ENCODE data around the gene RPL4.
"Not testable (repeated sequence)": the region's sequence is repeated elsewhere in the genome, so short reads cannot be mapped to it uniquely, and the experiment has no call there.

RPL4 gene

GRCh38 chr15:66503041-66503648, 1.5 kb downstream of the RPL4 start:
- Mint-ChIP-seq H3K4me1 (peaks cover 50% of the 10 kb centered on the region), H3K36me3 (ENCODE audit: insufficient read depth) (peaks cover 67% of the 10 kb centered on the region), H3K4me3 (peak overlapping the region; percentile 88), H3K27ac (ENCODE audit: low read depth) (peak overlapping the region; percentile 96)
- H3K9me3 Mint-ChIP-seq; H3K27me3 Mint-ChIP-seq; DNase-seq (ENCODE audit: low spot score in 2 of 2); ATAC-seq (replicated peaks; ENCODE audit: extremely low read depth, poor library complexity, severe bottlenecking): not testable (repeated sequence)

GRCh38 chr15:66502491-66502890, 2.2 kb downstream of the RPL4 start:
- Mint-ChIP-seq H3K36me3 (ENCODE audit: insufficient read depth) (peaks cover 73% of the 10 kb centered on the region), H3K9me3 (no peaks in the 10 kb centered on the region), H3K4me3 (peak overlapping the region; percentile 88), H3K27ac (ENCODE audit: low read depth) (peak overlapping the region; percentile 96), H3K27me3 (no peaks in the 10 kb centered on the region), H3K4me1 (peaks cover 56% of the 10 kb centered on the region)
- DNase-seq (ENCODE audit: low spot score in 2 of 2), result no peak
- no peak for ATAC-seq (replicated peaks; ENCODE audit: extremely low read depth, poor library complexity, severe bottlenecking)

- not testable (repeated sequence) for H3K9me3 Mint-ChIP-seq; DNase-seq (ENCODE audit: low spot score in 2 of 2); ATAC-seq (replicated peaks; ENCODE audit: extremely low read depth, poor library complexity, severe bottlenecking); H3K27me3 Mint-ChIP-seq
- Mint-ChIP-seq H3K36me3 (ENCODE audit: insufficient read depth) (peaks cover 75% of the 10 kb centered on the region), H3K4me1 (peaks cover 57% of the 10 kb centered on the region), H3K4me3 (peak overlapping the region; percentile 5), H3K27ac (ENCODE audit: low read depth) (peak overlapping the region; percentile 61)
These were observed 4.3 kb downstream of the RPL4 start for GRCh38 chr15:66500346-66500745.

GRCh38 chr15:66498501-66499386, 5.9 kb downstream of the RPL4 start:
- no peak overlapping the region for H3K4me3 Mint-ChIP-seq
- H3K36me3 Mint-ChIP-seq (ENCODE audit: insufficient read depth), result peaks cover 76% of the 10 kb centered on the region
- H3K27me3 Mint-ChIP-seq, result no peaks in the 10 kb centered on the region
- peak overlapping the region; percentile 95 for H3K27ac Mint-ChIP-seq (ENCODE audit: low read depth)
- DNase-seq (ENCODE audit: low spot score in 2 of 2) (no peak), ATAC-seq (replicated peaks; ENCODE audit: extremely low read depth, poor library complexity, severe bottlenecking) (peak; percentile 7)
- H3K4me1 Mint-ChIP-seq, result peaks cover 47% of the 10 kb centered on the region
- H3K9me3 Mint-ChIP-seq, result no peaks in the 10 kb centered on the region

- peaks cover 77% of the 10 kb centered on the region for H3K36me3 Mint-ChIP-seq (ENCODE audit: insufficient read depth)
- H3K27me3 Mint-ChIP-seq, result no peaks in the 10 kb centered on the region
- H3K4me1 Mint-ChIP-seq, result peaks cover 37% of the 10 kb centered on the region
- peak within 1 kb of the TSS; percentile 95 for H3K27ac Mint-ChIP-seq (ENCODE audit: low read depth)
- H3K9me3 Mint-ChIP-seq, result no peaks in the 10 kb centered on the region
- ATAC-seq (replicated peaks; ENCODE audit: extremely low read depth, poor library complexity, severe bottlenecking) (peak; percentile 96), DNase-seq (ENCODE audit: low spot score in 2 of 2) (peak; percentile 96 to 97)
- H3K4me3 Mint-ChIP-seq, result peak within 1 kb of the TSS; percentile 88
These were observed 6.9 kb downstream of the RPL4 start, which contains the start of gene SNAPC5 for GRCh38 chr15:66497502-66498455. Gene SNAPC5, minus strand, starts transcription at chr15:66497762. Its CDS starts 31 bp downstream, at chr15:66497731.

- Mint-ChIP-seq H3K27ac (ENCODE audit: low read depth) (peak overlapping the region; percentile 95), H3K27me3 (no peaks in the 10 kb centered on the region), H3K36me3 (ENCODE audit: insufficient read depth) (peaks cover 74% of the 10 kb centered on the region), H3K4me3 (peak overlapping the region; percentile 88), H3K4me1 (peaks cover 33% of the 10 kb centered on the region), H3K9me3 (no peaks in the 10 kb centered on the region)
- peak; percentile 50 for ATAC-seq (replicated peaks; ENCODE audit: extremely low read depth, poor library complexity, severe bottlenecking)
- DNase-seq (ENCODE audit: low spot score in 2 of 2), result no peak
These were observed 7.6 kb downstream of the RPL4 start for GRCh38 chr15:66496951-66497501.

GRCh38 chr15:66494262-66494661, 10.4 kb downstream of the RPL4 start:
- DNase-seq (ENCODE audit: low spot score in 2 of 2) (no peak), ATAC-seq (replicated peaks; ENCODE audit: extremely low read depth, poor library complexity, severe bottlenecking) (no peak)
- no peak overlapping the region for H3K27ac Mint-ChIP-seq (ENCODE audit: low read depth)
- peaks cover 63% of the 10 kb centered on the region for H3K36me3 Mint-ChIP-seq (ENCODE audit: insufficient read depth)
- H3K4me3 Mint-ChIP-seq, result no peak overlapping the region
- H3K4me1 Mint-ChIP-seq, result peaks cover 22% of the 10 kb centered on the region
- H3K9me3 Mint-ChIP-seq, result no peaks in the 10 kb centered on the region
- no peaks in the 10 kb centered on the region for H3K27me3 Mint-ChIP-seq

GRCh38 chr15:66491846-66492245, 12.8 kb downstream of the RPL4 start:
- Mint-ChIP-seq H3K4me1 (peaks cover 8% of the 10 kb centered on the region), H3K27me3 (no peaks in the 10 kb centered on the region), H3K9me3 (no peaks in the 10 kb centered on the region), H3K4me3 (no peak overlapping the region), H3K36me3 (ENCODE audit: insufficient read depth) (peaks cover 48% of the 10 kb centered on the region), H3K27ac (ENCODE audit: low read depth) (no peak overlapping the region)
- no peak for ATAC-seq (replicated peaks; ENCODE audit: extremely low read depth, poor library complexity, severe bottlenecking)
- no peak for DNase-seq (ENCODE audit: low spot score in 2 of 2)

- DNase-seq (ENCODE audit: low spot score in 2 of 2) (no peak), ATAC-seq (replicated peaks; ENCODE audit: extremely low read depth, poor library complexity, severe bottlenecking) (no peak)
- no peaks in the 10 kb centered on the region for H3K27me3 Mint-ChIP-seq
- peaks cover 5% of the 10 kb centered on the region for H3K4me1 Mint-ChIP-seq
- H3K27ac Mint-ChIP-seq (ENCODE audit: low read depth), result no peak overlapping the region
- peaks cover 39% of the 10 kb centered on the region for H3K36me3 Mint-ChIP-seq (ENCODE audit: insufficient read depth)
- no peak overlapping the region for H3K4me3 Mint-ChIP-seq
- no peaks in the 10 kb centered on the region for H3K9me3 Mint-ChIP-seq
These were observed 15.4 kb downstream of the RPL4 start for GRCh38 chr15:66489179-66489791.

GRCh38 chr15:66488525-66488924, 16.1 kb downstream of the RPL4 start:
- Mint-ChIP-seq H3K4me3 (no peak overlapping the region), H3K36me3 (ENCODE audit: insufficient read depth) (peaks cover 34% of the 10 kb centered on the region), H3K27ac (ENCODE audit: low read depth) (no peak overlapping the region), H3K27me3 (no peaks in the 10 kb centered on the region), H3K9me3 (no peaks in the 10 kb centered on the region), H3K4me1 (peaks cover 5% of the 10 kb centered on the region)
- no peak for DNase-seq (ENCODE audit: low spot score in 2 of 2)
- no peak for ATAC-seq (replicated peaks; ENCODE audit: extremely low read depth, poor library complexity, severe bottlenecking)

- no peaks in the 10 kb centered on the region for H3K27me3 Mint-ChIP-seq
- H3K9me3 Mint-ChIP-seq, result no peaks in the 10 kb centered on the region
- peaks cover 10% of the 10 kb centered on the region for H3K4me1 Mint-ChIP-seq
- DNase-seq (ENCODE audit: low spot score in 2 of 2) (no peak), ATAC-seq (replicated peaks; ENCODE audit: extremely low read depth, poor library complexity, severe bottlenecking) (no peak)
- peak overlapping the region; percentile 53 for H3K27ac Mint-ChIP-seq (ENCODE audit: low read depth)
- H3K36me3 Mint-ChIP-seq (ENCODE audit: insufficient read depth), result peaks cover 28% of the 10 kb centered on the region
- no peak overlapping the region for H3K4me3 Mint-ChIP-seq
These were observed 17.8 kb downstream of the RPL4 start for GRCh38 chr15:66486887-66487286.

All from central memory CD8-positive, alpha-beta T cell (primary cell).